Mucosa of descending colon (tissue), 3 donors: ENCODE data around the gene CCDC149. TPM values are rescaled to one million over a fixed set of nuclear protein-coding genes. Genes with fewer than 3 reads are reported as not detected.

Experiments used
- ATAC-seq: fragments of 200-7000 bp; cut with Tn5 transposase; one replicate; pipeline ENCODE4 v1.9.1; 2020; ENCODE audit warnings: mild to moderate bottlenecking, moderate library complexity
- DNase-seq, 3 donors: peaks; one replicate each; pipeline ENCODE4 v3.0.0-alpha.2; 2020
- H3K36me3 ChIP-seq: fragments of 200-600 bp; one replicate; pipeline ENCODE4 v1.8.0; 2021; ENCODE audit warnings: low read depth, mild to moderate bottlenecking
- H3K4me1 ChIP-seq: fragments of 200-600 bp; one replicate; pipeline ENCODE4 v1.8.0; 2021; ENCODE audit warnings: low read depth, mild to moderate bottlenecking
- H3K4me3 ChIP-seq: fragments of 200-600 bp; one replicate; pipeline ENCODE4 v1.8.0; 2021; ENCODE audit warnings: mild to moderate bottlenecking
- H3K9me3 ChIP-seq: fragments of 200-600 bp; one replicate; pipeline ENCODE4 v1.8.0; 2021; ENCODE audit warnings: mild to moderate bottlenecking
- intact Hi-C, 2 donors: fragments of 100-400 bp; cut with DNase I in 1 of 2; cut with micrococcal nuclease in 1 of 2; formaldehyde crosslinking; loops; one replicate each; pipeline versions ENCODE4 v1.11.0 to v1.11.1; 2022; cut with DNase I, micrococcal nuclease
- total RNA-seq, 3 donors: library from RNA; stranded (reverse); fragmentation: NEBNext Ultra II Directional in 2 of 3; extraction: Animal tissue kit (Norgen Biotek cat#: 25700) in 2 of 3; gene quantifications; one replicate each; pipeline versions ENCODE4 v1.2.1 to v1.2.4, GENCODE V29; 2021 to 2023
- TF ChIP-seq, protein P1 (sequence below): fragments of 200-600 bp; IDR thresholded peaks from one replicate; pipeline ENCODE4 v1.8.0; 2022; ENCODE audit warnings: antibody characterized with exemption, mild to moderate bottlenecking
- donor health status: DM: no; HTN: no; CAD: no; lungs with moderate emphysema.
- donor health status: DM: no; HTN: no; CAD: no.
- donor health status: DM: no; HTN: yes; CAD: no.

The CCDC149 gene
- total RNA-seq, 3 donors from 2014 or later = 14.1 to 23.7 (median 14.2) TPM

- no peaks in the 10 kb centered on the region for H3K9me3 ChIP-seq
- H3K4me1 ChIP-seq = no peaks in the 10 kb centered on the region
- intact Hi-C loops = no loop called here
- no peak overlapping the region for H3K4me3 ChIP-seq
- ATAC-seq (no peak), DNase-seq (no peak)
- TF ChIP-seq, protein P1, sequence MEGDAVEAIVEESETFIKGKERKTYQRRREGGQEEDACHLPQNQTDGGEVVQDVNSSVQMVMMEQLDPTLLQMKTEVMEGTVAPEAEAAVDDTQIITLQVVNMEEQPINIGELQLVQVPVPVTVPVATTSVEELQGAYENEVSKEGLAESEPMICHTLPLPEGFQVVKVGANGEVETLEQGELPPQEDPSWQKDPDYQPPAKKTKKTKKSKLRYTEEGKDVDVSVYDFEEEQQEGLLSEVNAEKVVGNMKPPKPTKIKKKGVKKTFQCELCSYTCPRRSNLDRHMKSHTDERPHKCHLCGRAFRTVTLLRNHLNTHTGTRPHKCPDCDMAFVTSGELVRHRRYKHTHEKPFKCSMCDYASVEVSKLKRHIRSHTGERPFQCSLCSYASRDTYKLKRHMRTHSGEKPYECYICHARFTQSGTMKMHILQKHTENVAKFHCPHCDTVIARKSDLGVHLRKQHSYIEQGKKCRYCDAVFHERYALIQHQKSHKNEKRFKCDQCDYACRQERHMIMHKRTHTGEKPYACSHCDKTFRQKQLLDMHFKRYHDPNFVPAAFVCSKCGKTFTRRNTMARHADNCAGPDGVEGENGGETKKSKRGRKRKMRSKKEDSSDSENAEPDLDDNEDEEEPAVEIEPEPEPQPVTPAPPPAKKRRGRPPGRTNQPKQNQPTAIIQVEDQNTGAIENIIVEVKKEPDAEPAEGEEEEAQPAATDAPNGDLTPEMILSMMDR = no peak
- H3K36me3 ChIP-seq = no peaks in the 10 kb centered on the region
Measured at GRCh38 chr4:24892778-24893177, 20.1 kb downstream of the CCDC149 start.

DNA sequence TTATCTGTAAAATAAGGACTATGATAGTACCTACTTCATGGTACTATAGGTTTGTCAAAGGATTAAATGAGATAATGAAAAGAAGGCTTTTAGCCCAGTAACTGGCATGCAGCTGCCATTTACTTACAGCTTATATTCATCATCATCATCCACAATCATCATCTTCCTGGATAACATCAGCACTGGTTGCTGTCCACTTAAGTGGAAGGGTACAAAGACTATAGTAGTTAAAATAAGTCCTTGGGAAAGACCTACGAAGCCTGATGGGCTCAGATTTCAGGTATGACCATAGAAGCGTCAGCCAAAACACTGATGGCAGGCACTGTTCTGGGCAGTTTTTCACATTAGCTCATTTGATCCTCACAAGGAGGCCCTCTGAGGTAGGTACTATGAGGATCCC is 20.6 kb downstream of the CCDC149 start:
- DNase-seq = no peak
- Histone ChIP-seq H3K36me3 (no peaks in the 10 kb centered on the region), H3K4me1 (no peaks in the 10 kb centered on the region), H3K9me3 (no peaks in the 10 kb centered on the region), H3K4me3 (no peak overlapping the region)
- TF ChIP-seq, protein P1 = no peak
- intact Hi-C loops = no loop called here
- no peak for ATAC-seq

DNA sequence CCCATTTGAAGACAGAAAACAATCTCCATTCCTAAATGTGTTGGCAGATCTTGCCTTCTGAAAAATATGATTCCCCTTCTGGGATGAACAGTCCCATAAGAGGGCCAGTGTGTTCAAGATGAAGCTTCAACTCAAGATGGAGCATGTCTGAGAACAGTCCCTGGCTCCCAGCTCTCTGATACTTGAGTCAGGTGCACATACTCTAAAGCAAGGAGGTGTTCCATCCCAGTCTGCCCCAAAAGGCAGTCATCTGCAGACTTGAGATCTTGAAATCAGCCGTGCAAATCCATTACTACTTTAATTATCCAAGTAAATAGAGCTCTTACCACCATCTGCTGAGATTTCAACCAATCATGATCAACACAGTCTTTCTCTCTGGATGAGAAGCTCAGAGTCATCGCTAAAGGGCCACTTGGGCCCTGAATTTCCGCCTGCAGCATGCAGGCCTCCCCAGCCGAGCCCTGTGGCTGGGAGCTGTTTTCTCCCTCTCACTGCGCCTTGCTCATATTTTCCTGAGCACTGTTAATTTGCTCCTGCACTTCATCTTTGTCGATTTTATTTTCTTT is 22.2 kb downstream of the CCDC149 start:
- DNase-seq (no peak), ATAC-seq (no peak)
- H3K36me3 ChIP-seq = no peaks in the 10 kb centered on the region
- H3K9me3 ChIP-seq = no peaks in the 10 kb centered on the region
- intact Hi-C loops = no loop called here
- no peak overlapping the region for H3K4me3 ChIP-seq
- TF ChIP-seq, protein P1 = no peak
- H3K4me1 ChIP-seq = no peaks in the 10 kb centered on the region

GRCh38 chr4:24889991-24890390 is 22.9 kb downstream of the CCDC149 start:
- TF ChIP-seq, protein P1 = no peak
- ATAC-seq (no peak), DNase-seq (no peak)

GRCh38 chr4:24888475-24889344 is 24.1 kb downstream of the CCDC149 start:
- DNase-seq (no peak), ATAC-seq (no peak)
- no peaks in the 10 kb centered on the region for H3K36me3 ChIP-seq
- H3K4me1 ChIP-seq = no peaks in the 10 kb centered on the region
- H3K4me3 ChIP-seq = no peak overlapping the region
- intact Hi-C loops = no loop called here
- no peaks in the 10 kb centered on the region for H3K9me3 ChIP-seq
- TF ChIP-seq, protein P1 = no peak

More at GRCh38 chr4:24889991-24890390, 22.9 kb downstream of the CCDC149 start:
- Histone ChIP-seq H3K4me3 (no peak overlapping the region), H3K9me3 (no peaks in the 10 kb centered on the region), H3K36me3 (no peaks in the 10 kb centered on the region), H3K4me1 (no peaks in the 10 kb centered on the region)
- intact Hi-C loops = no loop called here
